HepG2 (cell line): ENCODE results near the gene INF2. TPM values are rescaled to one million over a fixed set of nuclear protein-coding genes. Genes with fewer than 3 reads are reported as not detected.
A peak's percentile ranks its signal among the peaks of the same experiment; 100 is the strongest.

Experiments
- BCL6 ChIP-seq: IDR thresholded peaks from 2 replicates; pipeline ENCODE4 v1.6.1; 2016; ENCODE audit warnings: missing genetic modification reagents, missing compliant biosample characterization
- CSRNP1 ChIP-seq: sonication (generic); formaldehyde crosslinking; IDR thresholded peaks from 2 replicates; pipeline ENCODE4 v1.8.1; 2023; ENCODE audit warnings: mild to moderate bottlenecking, missing genetic modification reagents
- ELF1 ChIP-seq: sonication (generic); formaldehyde crosslinking; IDR thresholded peaks from 2 replicates; pipeline ENCODE4 v1.4.0; 2020; ENCODE audit warnings: missing genetic modification reagents
- GABPA ChIP-seq, 2 experiments: IDR thresholded peaks; 2 replicates each; pipeline ENCODE4 v1.6.1; 2011 to 2016; ENCODE audit warnings: low read depth in 2 of 2, low read length in 1 of 2, missing biosample characterization in 1 of 2, missing genetic modification characterization in 1 of 2
- IRF2 ChIP-seq: IDR thresholded peaks from 2 replicates; pipeline ENCODE4 v1.6.1; 2018; ENCODE audit warnings: missing genetic modification reagents, missing compliant biosample characterization
- MAX ChIP-seq: IDR thresholded peaks from 2 replicates; pipeline ENCODE4 v1.6.1; 2012; ENCODE audit warnings: inconsistent platforms
- MED1 ChIP-seq: sonication (generic); formaldehyde crosslinking; IDR thresholded peaks from 2 replicates; pipeline ENCODE4 v1.4.0; 2020; ENCODE audit warnings: missing genetic modification reagents
- NR2F6 ChIP-seq, 2 experiments: IDR thresholded peaks; 2 replicates each; pipeline ENCODE4 v1.6.1; 2016; ENCODE audit warnings: antibody characterized with exemption in 1 of 2, mild to moderate bottlenecking in 1 of 2
- NRL ChIP-seq: sonication (generic); formaldehyde crosslinking; IDR thresholded peaks from 2 replicates; pipeline ENCODE4 v1.5.0; 2020; ENCODE audit warnings: missing genetic modification reagents, mild to moderate bottlenecking, moderate library complexity, borderline replicate concordance
- POGZ ChIP-seq: sonication (generic); formaldehyde crosslinking; IDR thresholded peaks from 2 replicates; pipeline ENCODE4 v1.4.0; 2020; ENCODE audit warnings: mild to moderate bottlenecking, missing genetic modification reagents
- STAG1 ChIP-seq: sonication (generic); formaldehyde crosslinking; IDR thresholded peaks from 2 replicates; pipeline ENCODE4 v1.4.0; 2020; ENCODE audit warnings: missing genetic modification reagents
- TFDP1 ChIP-seq: IDR thresholded peaks from 2 replicates; pipeline ENCODE4 v1.6.1; 2016; ENCODE audit warnings: missing compliant biosample characterization, missing genetic modification reagents, borderline replicate concordance
- THAP9 ChIP-seq: sonication (generic); formaldehyde crosslinking; IDR thresholded peaks from 2 replicates; pipeline ENCODE4; 2020; ENCODE audit warnings: missing genetic modification reagents, mild to moderate bottlenecking, borderline replicate concordance
- XRCC5 ChIP-seq: fragments of 200-400 bp; formaldehyde crosslinking; optimal IDR thresholded peaks from 2 replicates; pipeline ENCODE3; 2017; ENCODE audit warnings: mild to moderate bottlenecking, low read length
- ZBTB20 ChIP-seq: sonication (generic); formaldehyde crosslinking; IDR thresholded peaks from 2 replicates; pipeline ENCODE4 v1.8.1; 2023; ENCODE audit warnings: missing genetic modification reagents, low read depth, mild to moderate bottlenecking, borderline replicate concordance
- ZBTB33 ChIP-seq: sonication (generic); formaldehyde crosslinking; IDR thresholded peaks from 2 replicates; pipeline ENCODE4 v1.4.0; 2020; ENCODE audit warnings: missing genetic modification reagents
- ZBTB7B ChIP-seq: sonication (generic); formaldehyde crosslinking; IDR thresholded peaks from 2 replicates; pipeline ENCODE4 v1.4.0; 2020; ENCODE audit warnings: missing genetic modification reagents
- ZNF30 ChIP-seq: sonication (generic); formaldehyde crosslinking; IDR thresholded peaks from 2 replicates; pipeline ENCODE4 v1.5.0; 2020; ENCODE audit warnings: mild to moderate bottlenecking, missing genetic modification reagents
- ZNF580 ChIP-seq: IDR thresholded peaks from 2 replicates; pipeline ENCODE4 v1.6.1; 2016; ENCODE audit warnings: low read depth, borderline replicate concordance
- ZNF788 ChIP-seq: sonication (generic); formaldehyde crosslinking; IDR thresholded peaks from 2 replicates; pipeline ENCODE4 v1.5.0; 2020; ENCODE audit warnings: mild to moderate bottlenecking, missing genetic modification reagents, borderline replicate concordance
- polyA plus RNA-seq, 8 experiments: library from polyadenylated mRNA; depleted of rRNA in 3 of 8; stranded (reverse) in 7 of 8; unstranded in 1 of 8; fragments of >200 nt; fragmentation: Illumina TruSeq in 4 of 8; extraction: Trizol in 4 of 8; gene quantifications; 2 replicates each; pipeline versions ENCODE4 v1.2.1 to v1.2.3, GENCODE V29; 2011 to 2016; ENCODE audit warnings: low read depth in 4 of 8, missing spikeins in 1 of 8, mixed read lengths in 1 of 8; ENCODE audit not compliant: insufficient read depth in 1 of 8
- total RNA-seq, 5 experiments: library from RNA; depleted of rRNA; stranded (reverse); fragments of >200 nt; fragmentation: Illumina TruSeq; extraction: Trizol; gene quantifications; 2 replicates each; pipeline ENCODE4 v1.2.3, GENCODE V29; 2016; ENCODE audit warnings: low read depth in 1 of 5

The INF2 gene
- total and polyA plus RNA-seq, 2 of the 13 experiments (the other 11 are each of a cell fraction or from before 2014, with no cell fraction given), result 16.4 to 26.4 TPM

GRCh38 chr14:104724981-104725771 lies 35.8 kb downstream of the INF2 start (continued):
- TF ChIP-seq ZBTB33 (CRISPR knock-in tag) (peak; percentile 78; the same call in 1 of the 2 replicates), THAP9 (0 out of 2 replicates have a peak, but pooled peaks have one; percentile 30), XRCC5 (peak; percentile 42), STAG1 (CRISPR knock-in tag) (peak; percentile 57), ELF1 (CRISPR knock-in tag) (peak; percentile 26; the same call in 1 of the 2 replicates), ZNF580 (CRISPR knock-in tag) (peak; percentile 61), IRF2 (CRISPR knock-in tag) (0 out of 2 replicates have a peak, but pooled peaks have one; percentile 32), ZNF788 (no peak), BCL6 (peak; percentile 96), POGZ (CRISPR knock-in tag) (no peak), CSRNP1 (0 out of 2 replicates have a peak, but pooled peaks have one; percentile 5), MAX (peak; percentile 20; the same call in 1 of the 2 replicates), TFDP1 (CRISPR knock-in tag) (0 out of 2 replicates have a peak, but pooled peaks have one; percentile 8), GABPA (IDR thresholded peaks at IDR 0.05; ENCODE audit: low read depth, low read length) (no peak), GABPA (CRISPR knock-in tag; IDR thresholded peaks at IDR 0.05; ENCODE audit: low read depth) (peak; percentile 70), ZNF30 (no peak), NR2F6 (IDR thresholded peaks at IDR 0.05) (0 out of 2 replicates have a peak, but pooled peaks have one; percentile 16), NR2F6 (CRISPR knock-in tag; IDR thresholded peaks at IDR 0.05) (no peak; the same call in 1 of the 2 replicates), ZBTB20 (CRISPR knock-in tag) (0 out of 2 replicates have a peak, but pooled peaks have one; percentile 41), NRL (CRISPR knock-in tag) (0 out of 2 replicates have a peak, but pooled peaks have one; percentile 11), MED1 (peak; percentile 50), ZBTB7B (CRISPR knock-in tag) (peak; percentile 41; the same call in 1 of the 2 replicates)
